K562 (cell line): Measurements from ENCODE around the gene SLC3A2. TPM values are rescaled to one million over a fixed set of nuclear protein-coding genes. Genes with fewer than 3 reads are reported as not detected.
A peak's percentile ranks its signal among the peaks of the same experiment; 100 is the strongest.

Experiments
- CSDE1 ChIP-seq, 2 experiments: fragments of 450-650 bp; IDR thresholded peaks; 2 replicates each; pipeline ENCODE4 v1.6.1; 2016; ENCODE audit warnings: mild to moderate bottlenecking in 1 of 2
- DDX20 ChIP-seq: fragments of 450-650 bp; IDR thresholded peaks from 2 replicates; pipeline ENCODE4 v1.6.1; 2016; ENCODE audit warnings: missing genetic modification characterization, low read depth, mild to moderate bottlenecking, missing compliant biosample characterization, moderate library complexity
- ELF1 ChIP-seq: fragments of 200-800 bp; sonication (Bioruptor generic); IDR thresholded peaks from 2 replicates; pipeline ENCODE4 v1.6.1; 2016; ENCODE audit warnings: missing genetic modification characterization, missing compliant biosample characterization
- GMEB1 ChIP-seq: fragments of 250-450 bp; sonication (Bioruptor Pico); IDR thresholded peaks from 2 replicates; pipeline ENCODE4 v1.4.0; 2020; ENCODE audit warnings: mild to moderate bottlenecking
- HES1 ChIP-seq: fragments of 450-650 bp; IDR thresholded peaks from 2 replicates; pipeline ENCODE4 v1.6.1; 2016; ENCODE audit warnings: low read depth, mild to moderate bottlenecking, moderate library complexity
- HIVEP1 ChIP-seq: fragments of 250-450 bp; sonication (Bioruptor Pico); IDR thresholded peaks from 2 replicates; pipeline ENCODE4 v1.4.0; 2020; ENCODE audit warnings: mild to moderate bottlenecking
- HMBOX1 ChIP-seq: sonication (generic); IDR thresholded peaks from 2 replicates; pipeline ENCODE4 v1.6.1; 2016
- NONO ChIP-seq, 2 experiments: fragments of 200-400 bp in 1 of 2; fragments of 450-650 bp in 1 of 2; formaldehyde crosslinking in 1 of 2; IDR thresholded peaks; 2 replicates each; pipeline ENCODE4 v1.6.1; 2017; ENCODE audit warnings: low read depth in 2 of 2, mild to moderate bottlenecking in 2 of 2, moderate library complexity in 2 of 2, low read length in 1 of 2
- PCBP2 ChIP-seq: fragments of 200-400 bp; formaldehyde crosslinking; IDR thresholded peaks from 2 replicates; pipeline ENCODE4 v1.6.1; 2018; ENCODE audit warnings: low read length, low read depth, mild to moderate bottlenecking, moderate library complexity; ENCODE audit not compliant: poor library complexity, severe bottlenecking
- POLR2A ChIP-seq: fragments of 450-650 bp; conservative IDR thresholded peaks from 2 replicates; pipeline ENCODE4 v1.6.1; 2016
- RCOR1 ChIP-seq, 2 experiments: IDR thresholded peaks; 2 replicates each; pipeline ENCODE4 v1.6.1; 2012; ENCODE audit warnings: low read depth in 2 of 2, low read length in 2 of 2, borderline replicate concordance in 1 of 2, improper control_type of control experiment in 1 of 2
- RFX1 ChIP-seq: fragments of 450-650 bp; IDR thresholded peaks from 2 replicates; pipeline ENCODE4 v1.6.1; 2016; ENCODE audit warnings: mild to moderate bottlenecking, moderate library complexity
- RHOXF2B ChIP-seq: fragments of 250-450 bp; sonication (Bioruptor Pico); conservative IDR thresholded peaks from 2 replicates; pipeline ENCODE4 v1.5.1; 2021
- RUNX1 ChIP-seq: sonication (generic); IDR thresholded peaks from 2 replicates; pipeline ENCODE4 v1.6.1; 2016; ENCODE audit warnings: antibody characterized with exemption, low read depth
- SRSF9 ChIP-seq: fragments of 200-400 bp; formaldehyde crosslinking; IDR thresholded peaks from 2 replicates; pipeline ENCODE4 v1.6.1; 2017; ENCODE audit warnings: low read depth, low read length, borderline replicate concordance
- ZNF277 ChIP-seq: fragments of 250-450 bp; sonication (Bioruptor Pico); IDR thresholded peaks from 2 replicates; pipeline ENCODE4 v1.8.0; 2022; ENCODE audit warnings: inconsistent platforms, mild to moderate bottlenecking, moderate library complexity, borderline replicate concordance
- polyA plus RNA-seq, 8 experiments: library from polyadenylated mRNA; depleted of rRNA in 4 of 8; stranded (reverse) in 5 of 8; unstranded in 3 of 8; fragments of >200 nt; fragmentation: Nextera tagmentation in 2 of 8; fragmentation: Illumina TruSeq in 1 of 8; extraction: Ambion mirVana in 2 of 8; extraction: Trizol in 1 of 8; gene quantifications; 2 replicates each; pipeline versions ENCODE4 v1.2.1 to v1.2.3, GENCODE V29; 2011 to 2014; ENCODE audit warnings: inconsistent platforms in 1 of 8, missing spikeins in 1 of 8
- total RNA-seq, 7 experiments: library from RNA; depleted of rRNA in 6 of 7; stranded (reverse); fragments of >200 nt in 6 of 7; fragmentation: Illumina TruSeq in 2 of 7; extraction: Trizol in 2 of 7; gene quantifications; 2 replicates each; pipeline versions ENCODE4 v1.2.1 to v1.2.3, GENCODE V29; 2011 to 2021; ENCODE audit warnings: low replicate concordance in 1 of 7
- TF ChIP-seq, protein P1 (sequence below): fragments of 450-650 bp; formaldehyde crosslinking; IDR thresholded peaks from 2 replicates; pipeline ENCODE4 v1.4.0; 2022; ENCODE audit warnings: missing genetic modification characterization
- TF ChIP-seq, protein P2 (sequence below): sonication (generic); formaldehyde crosslinking; IDR thresholded peaks from 2 replicates; pipeline ENCODE4 v1.8.0; 2022; ENCODE audit warnings: mild to moderate bottlenecking, missing genetic modification reagents
- TF ChIP-seq, protein P3 (sequence below): fragments of 250-450 bp; sonication (Bioruptor Pico); IDR thresholded peaks from 2 replicates; pipeline ENCODE4 v1.8.0; 2021; ENCODE audit warnings: mild to moderate bottlenecking, moderate library complexity

SLC3A2 gene
- total and polyA plus RNA-seq, 9 of the 15 experiments (the other 6 are each of a cell fraction or from before 2014, with no cell fraction given), result 20.0 to 296 (median 214) TPM

- TF ChIP-seq RHOXF2B (CRISPR knock-in tag) (peak; percentile 100), NONO (IDR thresholded peaks at IDR 0.05; ENCODE audit: low read depth in 2 of 2, low read length in 1 of 2) (peak; percentile 86 to 97), PCBP2 (no peak), RFX1 (peak; percentile 80), GMEB1 (CRISPR knock-in tag) (peak; percentile 61; the same call in 1 of the 2 replicates), CSDE1 (IDR thresholded peaks at IDR 0.05) (peak in 1 of 2 experiments; percentile 100; a peak in 2 of 4 replicates), RUNX1 (peak; percentile 100), ZNF277 (CRISPR knock-in tag) (peak; percentile 58; the same call in 1 of the 2 replicates), ELF1 (tag) (peak; percentile 78), HES1 (peak; percentile 73), HMBOX1 (peak; percentile 90), RCOR1 (IDR thresholded peaks at IDR 0.05; ENCODE audit: borderline replicate concordance in 1 of 2, low read depth in 2 of 2, low read length in 2 of 2) (peak; percentile 56 to 63; a peak in 3 of 4 replicates), DDX20 (tag) (peak; percentile 71), HIVEP1 (CRISPR knock-in tag) (peak; percentile 93), SRSF9 (no peak), POLR2A (peak; percentile 100)
- TF ChIP-seq, protein P1, sequence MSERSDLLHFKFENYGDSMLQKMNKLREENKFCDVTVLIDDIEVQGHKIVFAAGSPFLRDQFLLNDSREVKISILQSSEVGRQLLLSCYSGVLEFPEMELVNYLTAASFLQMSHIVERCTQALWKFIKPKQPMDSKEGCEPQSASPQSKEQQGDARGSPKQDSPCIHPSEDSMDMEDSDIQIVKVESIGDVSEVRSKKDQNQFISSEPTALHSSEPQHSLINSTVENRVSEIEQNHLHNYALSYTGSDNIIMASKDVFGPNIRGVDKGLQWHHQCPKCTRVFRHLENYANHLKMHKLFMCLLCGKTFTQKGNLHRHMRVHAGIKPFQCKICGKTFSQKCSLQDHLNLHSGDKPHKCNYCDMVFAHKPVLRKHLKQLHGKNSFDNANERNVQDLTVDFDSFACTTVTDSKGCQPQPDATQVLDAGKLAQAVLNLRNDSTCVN (CRISPR knock-in tag), result peak; percentile 100
- TF ChIP-seq, protein P2, sequence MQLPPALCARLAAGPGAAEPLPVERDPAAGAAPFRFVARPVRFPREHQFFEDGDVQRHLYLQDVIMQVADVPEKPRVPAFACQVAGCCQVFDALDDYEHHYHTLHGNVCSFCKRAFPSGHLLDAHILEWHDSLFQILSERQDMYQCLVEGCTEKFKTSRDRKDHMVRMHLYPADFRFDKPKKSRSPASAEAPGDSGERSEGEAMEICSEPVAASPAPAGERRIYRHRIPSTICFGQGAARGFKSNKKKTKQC (CRISPR knock-in tag), result peak; percentile 74; the same call in 1 of the 2 replicates
- TF ChIP-seq, protein P3, sequence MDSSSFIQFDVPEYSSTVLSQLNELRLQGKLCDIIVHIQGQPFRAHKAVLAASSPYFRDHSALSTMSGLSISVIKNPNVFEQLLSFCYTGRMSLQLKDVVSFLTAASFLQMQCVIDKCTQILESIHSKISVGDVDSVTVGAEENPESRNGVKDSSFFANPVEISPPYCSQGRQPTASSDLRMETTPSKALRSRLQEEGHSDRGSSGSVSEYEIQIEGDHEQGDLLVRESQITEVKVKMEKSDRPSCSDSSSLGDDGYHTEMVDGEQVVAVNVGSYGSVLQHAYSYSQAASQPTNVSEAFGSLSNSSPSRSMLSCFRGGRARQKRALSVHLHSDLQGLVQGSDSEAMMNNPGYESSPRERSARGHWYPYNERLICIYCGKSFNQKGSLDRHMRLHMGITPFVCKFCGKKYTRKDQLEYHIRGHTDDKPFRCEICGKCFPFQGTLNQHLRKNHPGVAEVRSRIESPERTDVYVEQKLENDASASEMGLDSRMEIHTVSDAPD (CRISPR knock-in tag), result peak; percentile 82
These were observed 39.1 kb upstream of the SLC3A2 start (continued) for GRCh38 chr11:62841361-62842170.
